ENCODE results near the gene IDNK.

DNA sequence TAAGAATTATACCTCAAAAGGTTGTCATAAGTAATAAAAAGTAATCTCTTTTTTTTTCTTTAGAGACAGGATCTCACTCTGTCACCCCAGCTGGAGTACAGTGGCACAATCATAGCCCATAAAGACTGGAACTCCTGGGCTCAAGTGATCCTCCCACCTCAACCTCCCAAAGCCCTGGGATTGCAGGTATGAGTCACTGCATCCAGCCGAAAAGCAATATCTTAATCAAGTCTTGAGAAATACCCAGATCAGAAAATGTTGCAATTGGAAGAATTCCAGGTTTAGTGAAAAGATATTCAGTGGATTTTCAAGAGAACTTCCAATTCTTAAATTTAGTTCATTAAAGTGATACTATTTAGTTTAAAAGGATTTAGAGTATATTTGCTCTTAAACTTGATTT lies 40.9 kb upstream of the IDNK start:
- TF ChIP-seq, protein P1, sequence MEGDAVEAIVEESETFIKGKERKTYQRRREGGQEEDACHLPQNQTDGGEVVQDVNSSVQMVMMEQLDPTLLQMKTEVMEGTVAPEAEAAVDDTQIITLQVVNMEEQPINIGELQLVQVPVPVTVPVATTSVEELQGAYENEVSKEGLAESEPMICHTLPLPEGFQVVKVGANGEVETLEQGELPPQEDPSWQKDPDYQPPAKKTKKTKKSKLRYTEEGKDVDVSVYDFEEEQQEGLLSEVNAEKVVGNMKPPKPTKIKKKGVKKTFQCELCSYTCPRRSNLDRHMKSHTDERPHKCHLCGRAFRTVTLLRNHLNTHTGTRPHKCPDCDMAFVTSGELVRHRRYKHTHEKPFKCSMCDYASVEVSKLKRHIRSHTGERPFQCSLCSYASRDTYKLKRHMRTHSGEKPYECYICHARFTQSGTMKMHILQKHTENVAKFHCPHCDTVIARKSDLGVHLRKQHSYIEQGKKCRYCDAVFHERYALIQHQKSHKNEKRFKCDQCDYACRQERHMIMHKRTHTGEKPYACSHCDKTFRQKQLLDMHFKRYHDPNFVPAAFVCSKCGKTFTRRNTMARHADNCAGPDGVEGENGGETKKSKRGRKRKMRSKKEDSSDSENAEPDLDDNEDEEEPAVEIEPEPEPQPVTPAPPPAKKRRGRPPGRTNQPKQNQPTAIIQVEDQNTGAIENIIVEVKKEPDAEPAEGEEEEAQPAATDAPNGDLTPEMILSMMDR (IDR thresholded peaks at IDR 0.05) = no peak
- TF ChIP-seq RAD21 (IDR thresholded peaks at IDR 0.05; ENCODE audit: low read length) (no peak), FOXM1 (IDR thresholded peaks at IDR 0.05; ENCODE audit: low read depth) (no peak), YY1 (IDR thresholded peaks at IDR 0.05; ENCODE audit: low read depth) (no peak), EP300 (IDR thresholded peaks at IDR 0.05; ENCODE audit: borderline replicate concordance in 1 of 2, low read depth in 1 of 2, low read length in 1 of 2) (no peak), NFIC (IDR thresholded peaks at IDR 0.05; ENCODE audit: borderline replicate concordance) (no peak), TAF1 (IDR thresholded peaks at IDR 0.05; ENCODE audit: borderline replicate concordance, low read depth, low read length) (no peak)

All from SK-N-SH (cell line).